ENCODE data around the gene PRELID1. TPM values are rescaled to one million over a fixed set of nuclear protein-coding genes. Genes with fewer than 3 reads are reported as not detected.

The PRELID1 gene
- total and polyA plus RNA-seq, 7 donors, result 59.3 to 330 (median 64.9) TPM

- DNase-seq, result no peak
- no peak overlapping the region for H3K27ac ChIP-seq
- H3K9me3 ChIP-seq, result no peaks in the 10 kb centered on the region
- intact Hi-C loops (cut with DNase I), result no loop called here
- TF ChIP-seq POLR2A (IDR thresholded peaks at IDR 0.05), result no peak
- no peak for TF ChIP-seq POLR2AphosphoS5 (IDR thresholded peaks at IDR 0.05)
- no peak for TF ChIP-seq CTCF (IDR thresholded peaks at IDR 0.05)
- TF ChIP-seq EP300 (IDR thresholded peaks at IDR 0.05), result no peak
- H3K36me3 ChIP-seq, result peaks cover 0 to 92% (median 29%) of the 10 kb centered on the region in 4 donors
- WGBS, 2 donors, result 92 to 95% methylated on average over 1 of the region's 1 CpG
- no peak overlapping the region for H3K4me3 ChIP-seq
- peaks cover 0 to 10% (median 5%) of the 10 kb centered on the region in 4 donors for H3K4me1 ChIP-seq
- H3K27me3 ChIP-seq, result no peaks in the 10 kb centered on the region
Observed at GRCh38 chr5:177264178-177264577, 39.4 kb upstream of the PRELID1 start.

- peaks cover 0 to 92% (median 29%) of the 10 kb centered on the region in 4 donors for H3K36me3 ChIP-seq
- no peak overlapping the region for H3K27ac ChIP-seq
- no peak overlapping the region for H3K4me3 ChIP-seq
- DNase-seq, result no peak
- TF ChIP-seq EP300 (IDR thresholded peaks at IDR 0.05) (no peak), POLR2AphosphoS5 (IDR thresholded peaks at IDR 0.05) (no peak), CTCF (IDR thresholded peaks at IDR 0.05) (no peak), POLR2A (IDR thresholded peaks at IDR 0.05) (no peak)
- no peaks in the 10 kb centered on the region for H3K9me3 ChIP-seq
- 94 to 96% methylated on average over 16 of the region's 16 CpGs for WGBS, 2 donors
- no peaks in the 10 kb centered on the region for H3K27me3 ChIP-seq
- intact Hi-C loops (cut with DNase I), result no loop called here
- H3K4me1 ChIP-seq, result peaks cover 0 to 10% (median 5%) of the 10 kb centered on the region in 4 donors
Observed at GRCh38 chr5:177265395-177265794, 38.2 kb upstream of the PRELID1 start.

GRCh38 chr5:177269232-177269895, 34.2 kb upstream of the PRELID1 start:
- TF ChIP-seq CTCF (IDR thresholded peaks at IDR 0.05), result no peak
- no peak for TF ChIP-seq POLR2A (IDR thresholded peaks at IDR 0.05)
- no peak for TF ChIP-seq EP300 (IDR thresholded peaks at IDR 0.05)
- no peak for TF ChIP-seq POLR2AphosphoS5 (IDR thresholded peaks at IDR 0.05)
- intact Hi-C loops (cut with DNase I), result no loop called here
- H3K4me1 ChIP-seq, result peaks cover 0 to 10% (median 5%) of the 10 kb centered on the region in 4 donors
- no peak overlapping the region for H3K27ac ChIP-seq
- no peaks in the 10 kb centered on the region for H3K9me3 ChIP-seq
- DNase-seq, result no peak
- 96 to 97% methylated on average over 7 of the region's 7 CpGs for WGBS, 2 donors
- no peaks in the 10 kb centered on the region for H3K27me3 ChIP-seq
- H3K36me3 ChIP-seq, result peaks cover 8 to 95% (median 29%) of the 10 kb centered on the region in 4 donors
- no peak overlapping the region for H3K4me3 ChIP-seq

GRCh38 chr5:177269976-177270375, 33.6 kb upstream of the PRELID1 start:
- TF ChIP-seq POLR2AphosphoS5 (IDR thresholded peaks at IDR 0.05) (no peak), POLR2A (IDR thresholded peaks at IDR 0.05) (no peak), EP300 (IDR thresholded peaks at IDR 0.05) (no peak), CTCF (IDR thresholded peaks at IDR 0.05) (no peak)
- H3K36me3 ChIP-seq, result peaks cover 12 to 95% (median 32%) of the 10 kb centered on the region in 4 donors
- DNase-seq, result no peak
- H3K9me3 ChIP-seq, result no peaks in the 10 kb centered on the region
- H3K27ac ChIP-seq, result no peak overlapping the region
- intact Hi-C loops (cut with DNase I), result no loop called here
- H3K27me3 ChIP-seq, result no peaks in the 10 kb centered on the region
- peaks cover 0 to 6% (median 3%) of the 10 kb centered on the region in 4 donors for H3K4me1 ChIP-seq
- no peak overlapping the region for H3K4me3 ChIP-seq
- WGBS, 2 donors, result 87 to 93% methylated on average over 3 of the region's 3 CpGs

Measured in sigmoid colon (tissue), 7 donors.